IMR-90 (cell line): Measurements from ENCODE around the gene TMEM158. TPM values are rescaled to one million over a fixed set of nuclear protein-coding genes. Genes with fewer than 3 reads are reported as not detected.

Experiments
- ATAC-seq: fragments of 200-7000 bp; cut with Tn5 transposase; 2 replicates; pipeline ENCODE4 v1.9.1; 2020; ENCODE audit warnings: low read depth, mild to moderate bottlenecking, moderate library complexity
- BruUV-seq: library from RNA; stranded (reverse); fragments of 400-500 nt; replicated peaks from 2 replicates; lab custom pipeline; 2021; lab: Mats Ljungman, UMichigan
- CTCF ChIA-PET: fragments of 300-600 bp; formaldehyde crosslinking; extraction: SDS; loops from one replicate; lab custom pipeline; 2021; ENCODE audit warnings: antibody characterized with exemption; lab: Yijun Ruan, JAX
- POLR2A ChIA-PET: fragments of 300-600 bp; sonication (Branson Sonifier 250); formaldehyde crosslinking; loops from one replicate; lab custom pipeline; 2022; ENCODE audit warnings: antibody characterized with exemption; ENCODE audit not compliant: unreplicated experiment; lab: Charles Lee
- DNase-seq: peaks from one replicate; pipeline ENCODE4 v3.0.0; 2013
- H2AFZ ChIP-seq: replicated peaks from 2 replicates; pipeline ENCODE3; 2013; ENCODE audit warnings: low read length, mild to moderate bottlenecking; ENCODE audit not compliant: poor library complexity
- H2AK5ac ChIP-seq: 2 replicates; pipeline ENCODE4 v1.6.1; 2013; ENCODE audit warnings: low read depth, low read length, inconsistent platforms
- H2AK9ac ChIP-seq: replicated peaks from 2 replicates; pipeline ENCODE3; 2013; ENCODE audit warnings: mild to moderate bottlenecking, low read depth, low read length, moderate library complexity; ENCODE audit not compliant: poor library complexity
- H2BK120ac ChIP-seq: 2 replicates; pipeline ENCODE4 v1.6.1; 2013; ENCODE audit warnings: low read depth, low read length, inconsistent platforms
- H2BK15ac ChIP-seq: 3 replicates; pipeline ENCODE4 v1.6.1; 2013; ENCODE audit warnings: low read depth, low read length, inconsistent platforms
- H2BK20ac ChIP-seq: 2 replicates; pipeline ENCODE4 v1.6.1; 2013; ENCODE audit warnings: low read depth, mild to moderate bottlenecking, inconsistent platforms, low read length, moderate library complexity
- H2BK5ac ChIP-seq: 2 replicates; pipeline ENCODE4 v1.6.1; 2013; ENCODE audit warnings: mild to moderate bottlenecking, low read depth, low read length, inconsistent platforms; ENCODE audit not compliant: poor library complexity, severe bottlenecking
- H3K14ac ChIP-seq: replicated peaks from 2 replicates; pipeline ENCODE4 v1.6.1; 2013; ENCODE audit warnings: low read depth, low read length, inconsistent platforms
- H3K18ac ChIP-seq: 2 replicates; pipeline ENCODE4 v1.6.1; 2013; ENCODE audit warnings: low read depth, low read length, control low read depth
- H3K23ac ChIP-seq: 2 replicates; pipeline ENCODE4 v1.6.1; 2013; ENCODE audit warnings: low read depth, low read length, inconsistent platforms
- H3K27ac ChIP-seq: 2 replicates; pipeline ENCODE4 v1.5.1; 2013; ENCODE audit warnings: mild to moderate bottlenecking, control low read depth, low read length; ENCODE audit not compliant: insufficient read depth
- H3K27me3 ChIP-seq: 2 replicates; pipeline ENCODE4 v1.6.1; 2013; ENCODE audit warnings: low read length; ENCODE audit not compliant: control insufficient read depth, insufficient read depth
- H3K36me3 ChIP-seq: 2 replicates; pipeline ENCODE4 v1.6.1; 2013; ENCODE audit warnings: low read length, mixed read lengths; ENCODE audit not compliant: control insufficient read depth, insufficient read depth
- H3K4ac ChIP-seq: 2 replicates; pipeline ENCODE4 v1.6.1; 2013; ENCODE audit warnings: low read depth, low read length, inconsistent platforms
- H3K4me1 ChIP-seq: 2 replicates; pipeline ENCODE4 v1.6.1; 2013; ENCODE audit warnings: low read length, mixed read lengths; ENCODE audit not compliant: control insufficient read depth, insufficient read depth
- H3K4me2 ChIP-seq: 2 replicates; pipeline ENCODE4 v1.6.1; 2013; ENCODE audit warnings: low read depth, mild to moderate bottlenecking, control low read depth, low read length, moderate library complexity
- H3K4me3 ChIP-seq: 2 replicates; pipeline ENCODE4 v1.5.1; 2013; ENCODE audit warnings: low read depth, mild to moderate bottlenecking, control low read depth, low read length, moderate library complexity; ENCODE audit not compliant: insufficient read depth
- H3K56ac ChIP-seq: 2 replicates; pipeline ENCODE4 v1.6.1; 2013; ENCODE audit warnings: low read length, inconsistent platforms; ENCODE audit not compliant: insufficient read depth; ENCODE audit errors: extremely low read depth
- H3K79me1 ChIP-seq, 2 experiments: 2 replicates each; pipeline ENCODE4 v1.6.1; 2013; ENCODE audit warnings: low read length in 2 of 2, inconsistent platforms in 1 of 2, low read depth in 1 of 2
- H3K9ac ChIP-seq: 2 replicates; pipeline ENCODE4 v1.6.1; 2013; ENCODE audit warnings: low read depth, low read length, control low read depth
- H3K9me1 ChIP-seq: 2 replicates; pipeline ENCODE4 v1.6.1; 2013; ENCODE audit warnings: low read length, inconsistent platforms; ENCODE audit not compliant: insufficient read depth
- H3K9me3 ChIP-seq: 2 replicates; pipeline ENCODE4 v1.6.1; 2013; ENCODE audit warnings: low read length; ENCODE audit not compliant: control insufficient read depth, insufficient read depth
- H4K20me1 ChIP-seq: 2 replicates; pipeline ENCODE4 v1.6.1; 2013; ENCODE audit warnings: low read length, inconsistent platforms; ENCODE audit not compliant: insufficient read depth
- H4K5ac ChIP-seq: 2 replicates; pipeline ENCODE4 v1.6.1; 2013; ENCODE audit warnings: mild to moderate bottlenecking, low read depth, low read length, control low read depth
- H4K8ac ChIP-seq, 2 experiments: 2 replicates each; pipeline ENCODE4 v1.6.1; 2013; ENCODE audit warnings: low read depth in 2 of 2, low read length in 2 of 2, control low read depth in 1 of 2, inconsistent platforms in 1 of 2
- H4K91ac ChIP-seq: 2 replicates; pipeline ENCODE4 v1.6.1; 2013; ENCODE audit warnings: low read depth, low read length, inconsistent platforms; ENCODE audit not compliant: insufficient read depth
- BHLHE40 ChIP-seq: fragments of 150-350 bp; IDR thresholded peaks from 2 replicates; pipeline ENCODE4 v1.6.1; 2016; ENCODE audit warnings: mild to moderate bottlenecking, low read depth, low read length
- CHD1 ChIP-seq: IDR thresholded peaks from 2 replicates; pipeline ENCODE4 v1.6.1; 2012; ENCODE audit warnings: low read depth, low read length, improper control_type of control experiment
- CTCF ChIP-seq: conservative IDR thresholded peaks from 2 replicates; pipeline ENCODE4 v1.5.1; 2012; ENCODE audit warnings: mild to moderate bottlenecking, low read depth, low read length, improper control_type of control experiment
- ELK1 ChIP-seq: fragments of 150-350 bp; IDR thresholded peaks from 2 replicates; pipeline ENCODE4 v1.6.1; 2016; ENCODE audit warnings: low read depth, mild to moderate bottlenecking, low read length, moderate library complexity, borderline replicate concordance
- FOS ChIP-seq: fragments of 150-350 bp; IDR thresholded peaks from 2 replicates; pipeline ENCODE4 v1.6.1; 2016; ENCODE audit warnings: low read depth, low read length
- MAFK ChIP-seq: IDR thresholded peaks from 2 replicates; pipeline ENCODE4 v1.6.1; 2012; ENCODE audit warnings: low read depth, low read length, improper control_type of control experiment
- MAZ ChIP-seq: IDR thresholded peaks from 2 replicates; pipeline ENCODE4 v1.6.1; 2012; ENCODE audit warnings: low read depth, mild to moderate bottlenecking, low read length, improper control_type of control experiment, moderate library complexity, borderline replicate concordance
- MXI1 ChIP-seq: IDR thresholded peaks from 2 replicates; pipeline ENCODE4 v1.6.1; 2012; ENCODE audit warnings: low read depth, mild to moderate bottlenecking, low read length, moderate library complexity, borderline replicate concordance
- POLR2A ChIP-seq: IDR thresholded peaks from 2 replicates; pipeline ENCODE4 v1.6.1; 2012; ENCODE audit warnings: mild to moderate bottlenecking, low read depth, low read length
- RAD21 ChIP-seq: IDR thresholded peaks from 2 replicates; pipeline ENCODE4 v1.6.1; 2012; ENCODE audit warnings: low read length, improper control_type of control experiment
- RCOR1 ChIP-seq: IDR thresholded peaks from 2 replicates; pipeline ENCODE4 v1.6.1; 2012; ENCODE audit warnings: mild to moderate bottlenecking, low read length, improper control_type of control experiment; ENCODE audit not compliant: insufficient replicate concordance
- RFX5 ChIP-seq: IDR thresholded peaks from 2 replicates; pipeline ENCODE4 v1.8.0; 2012; ENCODE audit warnings: low read depth, mild to moderate bottlenecking, low read length, moderate library complexity
- USF2 ChIP-seq: fragments of 150-350 bp; IDR thresholded peaks from 2 replicates; pipeline ENCODE4 v1.6.1; 2017; ENCODE audit warnings: mild to moderate bottlenecking, antibody characterized with exemption, low read length, low read depth
- WGBS, 2 experiments: methylation state at CpG; one replicate each; pipeline versions ENCODE4 v1.1.5 to v1.1.7; 2013; ENCODE audit warnings: missing lambda C conversion rate in 2 of 2; ENCODE audit not compliant: insufficient read length in 1 of 2; ENCODE audit errors: extremely low coverage in 2 of 2; 5-methylcytosine and 5-hydroxymethylcytosine counted together
- dilution Hi-C: fragments of 300-500 bp; cut with HindIII; formaldehyde crosslinking; loops from one replicate; pipeline ENCODE4 v1.14.3; 2018; ENCODE audit warnings: low sequenced_read_pairs; ENCODE audit not compliant: unreplicated experiment
- in situ Hi-C: fragments of 300-500 bp; cut with MboI; formaldehyde crosslinking; loops from 3 replicates; pipeline ENCODE4 v1.14.3; 2019; ENCODE audit warnings: low sequenced_read_pairs, inconsistent platforms, mixed read lengths
- intact Hi-C: fragments of 100-400 bp; cut with micrococcal nuclease; formaldehyde crosslinking; loops from 2 replicates; pipeline ENCODE4 v1.10.0; 2022
- polyA plus RNA-seq, 3 experiments: library from polyadenylated mRNA; depleted of rRNA; stranded (reverse); fragments of >200 nt; gene quantifications; 2 replicates each; pipeline ENCODE4 v1.2.3, GENCODE V29; 2012; ENCODE audit warnings: low replicate concordance in 1 of 3
- total RNA-seq: library from RNA; depleted of rRNA; stranded (reverse); fragments of >200 nt; gene quantifications from 2 replicates; pipeline ENCODE4 v1.2.3, GENCODE V29; 2012

The TMEM158 gene
- total and polyA plus RNA-seq, 2 of the 4 experiments (the other 2 are of a cell fraction) = 1.6 to 16.4 TPM

- no peak overlapping the region for H3K18ac ChIP-seq
- no peaks in the 10 kb centered on the region for H3K79me1 ChIP-seq
- no peak overlapping the region for H4K5ac ChIP-seq
- no peaks in the 10 kb centered on the region for H4K20me1 ChIP-seq
- peaks cover 4% of the 10 kb centered on the region for H3K9me3 ChIP-seq
- no peak for DNase-seq
- ChIA-PET CTCF (no interaction called here), POLR2A (no interaction called here)
- no peak overlapping the region for H3K4me2 ChIP-seq
- H3K36me3 ChIP-seq = no peaks in the 10 kb centered on the region
- H2BK5ac ChIP-seq = no peak overlapping the region
- no peak overlapping the region for H2BK15ac ChIP-seq
- H2AK5ac ChIP-seq = no peak overlapping the region
- peaks cover 7% of the 10 kb centered on the region for H3K4me1 ChIP-seq
- BruUV-seq = no TSS peak
- no peak overlapping the region for H3K14ac ChIP-seq
- no peak overlapping the region for H3K27ac ChIP-seq
- no peak overlapping the region for H2BK20ac ChIP-seq
- no peak overlapping the region for H2AK9ac ChIP-seq
- no peak overlapping the region for H3K4ac ChIP-seq
- no peak for TF ChIP-seq ELK1
- TF ChIP-seq USF2 = no peak
- TF ChIP-seq MAZ = no peak
- TF ChIP-seq MXI1 = no peak
- no peak for TF ChIP-seq FOS
- TF ChIP-seq POLR2A = no peak
- TF ChIP-seq MAFK = no peak
- no peak for TF ChIP-seq CHD1
- TF ChIP-seq CTCF = no peak
- TF ChIP-seq RAD21 = no peak
- no peak for TF ChIP-seq BHLHE40
- no peak for TF ChIP-seq RCOR1
- TF ChIP-seq RFX5 = no peak
- H3K9ac ChIP-seq = no peak overlapping the region
- ATAC-seq = no peak
- dilution Hi-C loops = no loop called here
- H3K23ac ChIP-seq = no peak overlapping the region; the same call in 1 of the 2 replicates
- no peak overlapping the region for H2BK120ac ChIP-seq
- in situ Hi-C loops = no loop called here
- no peaks in the 10 kb centered on the region for H3K27me3 ChIP-seq
- no peak overlapping the region for H3K4me3 ChIP-seq
- WGBS, 2 experiments = no CpG with 5 or more reads among the region's 6 CpGs
- H2AFZ ChIP-seq = no peak overlapping the region
- H3K9me1 ChIP-seq = peaks cover 4% of the 10 kb centered on the region
- intact Hi-C loops = loop anchor here (1.0 kb wide), 1 partner anchor 12 kb away; no protein-coding TSS in a partner anchor
- no peak overlapping the region for H4K91ac ChIP-seq
- no peak overlapping the region for H4K8ac ChIP-seq
- no peak overlapping the region for H3K56ac ChIP-seq
These were observed 46.1 kb upstream of the TMEM158 start for GRCh38 chr3:45272032-45272810.
